ENCODE results near the gene TMEM132A.

TMEM132A gene

GRCh38 chr11:60924110-60924905, at the start of gene TMEM132A:
TSS of gene TMEM132A (plus strand) at chr11:60924460. CDS start at chr11:60924634, 174 bp downstream.
- peak; percentile 28 for DNase-seq

- DNase-seq, result no peak
These were observed 48.7 kb upstream of the TMEM132A start for GRCh38 chr11:60875366-60876167.

GRCh38 chr11:60876168-60876485, 48.1 kb upstream of the TMEM132A start:
- DNase-seq, result no peak

- DNase-seq, result no peak
These were observed 45.8 kb upstream of the TMEM132A start for GRCh38 chr11:60878245-60879101.

- DNase-seq, result no peak
These were observed 45.2 kb upstream of the TMEM132A start for GRCh38 chr11:60879104-60879503.

GRCh38 chr11:60879971-60880588, 44.2 kb upstream of the TMEM132A start:
- no peak for DNase-seq

GRCh38 chr11:60880643-60881282, 43.5 kb upstream of the TMEM132A start:
- no peak for DNase-seq

GRCh38 chr11:60887556-60887955, 36.7 kb upstream of the TMEM132A start:
- peak; percentile 36 for DNase-seq

- DNase-seq, result no peak
These were observed 34.4 kb upstream of the TMEM132A start for GRCh38 chr11:60889869-60890311.

GRCh38 chr11:60890696-60891095, 33.6 kb upstream of the TMEM132A start:
- DNase-seq, result no peak

GRCh38 chr11:60891103-60891741, 33.0 kb upstream of the TMEM132A start:
- DNase-seq, result no peak

- no peak for DNase-seq
These were observed 28.6 kb upstream of the TMEM132A start for GRCh38 chr11:60895687-60896086.

GRCh38 chr11:60897496-60897895, 26.8 kb upstream of the TMEM132A start:
- no peak for DNase-seq

GRCh38 chr11:60899046-60899936, 25.0 kb upstream of the TMEM132A start:
- DNase-seq, result peak; percentile 58

- DNase-seq, result no peak
These were observed 24.3 kb upstream of the TMEM132A start for GRCh38 chr11:60899977-60900376.

GRCh38 chr11:60900673-60901404, 23.4 kb upstream of the TMEM132A start:
- no peak for DNase-seq

- no peak for DNase-seq
These were observed 21.6 kb upstream of the TMEM132A start for GRCh38 chr11:60902625-60903024.

GRCh38 chr11:60905047-60905446, 19.2 kb upstream of the TMEM132A start:
- DNase-seq, result no peak

GRCh38 chr11:60905551-60906113, 18.6 kb upstream of the TMEM132A start:
- DNase-seq, result peak; percentile 27

Data from activated CD4-positive, alpha-beta T cell treated with anti-CD3 and anti-CD28 coated beads, Interleukin-2, amount 50 U/mL, for 16 hours (primary cell).